Tibial nerve (tissue), 4 donors: Measurements from ENCODE around the gene EIF2S1.

Experiments
- CTCF ChIP-seq, 5 experiments: fragments of 200-600 bp in 3 of 5; fragments of 450-650 bp in 2 of 5; sonication (generic) in 3 of 5; IDR thresholded peaks; one replicate each; pipeline ENCODE4 v1.5.1; 2016 to 2019; ENCODE audit warnings: antibody characterized with exemption in 5 of 5, mild to moderate bottlenecking in 3 of 5, moderate library complexity in 2 of 5
- EP300 ChIP-seq, 2 donors: sonication (generic); formaldehyde crosslinking; IDR thresholded peaks; one replicate each; pipeline ENCODE4 v1.6.1; 2017; ENCODE audit warnings: antibody characterized with exemption in 2 of 2, mild to moderate bottlenecking in 1 of 2
- POLR2A ChIP-seq, 2 donors: fragments of 450-650 bp; IDR thresholded peaks; one replicate each; pipeline ENCODE4 v1.6.1; 2017; ENCODE audit warnings: antibody characterized with exemption in 2 of 2, mild to moderate bottlenecking in 2 of 2, moderate library complexity in 2 of 2

GRCh38 chr14:67420102-67420739 is 60.1 kb downstream of the EIF2S1 start:
- peak in 2 of 5 experiments; percentile 9 to 34 for TF ChIP-seq CTCF (IDR thresholded peaks at IDR 0.05)
- TF ChIP-seq EP300 (IDR thresholded peaks at IDR 0.05), result no peak
- TF ChIP-seq POLR2A (IDR thresholded peaks at IDR 0.05), result no peak
